ENCODE data around the gene ANGPTL1.

DNA sequence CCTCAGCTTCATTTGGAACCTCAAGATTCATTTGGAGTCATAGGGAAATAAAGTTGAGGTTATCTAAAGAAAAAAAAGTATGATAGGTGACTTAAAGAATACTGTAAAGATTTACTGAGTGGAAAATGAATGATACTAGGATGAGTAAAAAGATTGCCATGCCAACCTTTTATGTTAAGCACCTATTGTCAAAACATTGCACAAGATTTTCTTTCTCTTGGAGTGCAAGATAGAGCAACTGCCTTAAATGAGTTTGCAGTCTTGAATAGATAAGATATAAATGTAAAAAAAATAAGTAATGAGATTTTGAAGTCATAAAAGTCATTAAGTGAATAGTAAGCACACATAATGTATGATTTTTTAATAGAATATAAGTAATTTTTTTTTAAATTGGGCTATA is 5.1 kb upstream of the ANGPTL1 start:
- TF ChIP-seq POLR2A (IDR thresholded peaks at IDR 0.05; ENCODE audit: low read length) = no peak
- TF ChIP-seq GATA1 (IDR thresholded peaks at IDR 0.05; ENCODE audit: low read depth, low read length) = no peak
